ENCODE measurements around the gene F13A1.
A peak's percentile ranks its signal among the peaks of the same experiment; 100 is the strongest.

The F13A1 gene

GRCh38 chr6:6196762-6197161 lies 123.7 kb downstream of the F13A1 start:
- no peak for TF ChIP-seq CTCF (IDR thresholded peaks at IDR 0.05; ENCODE audit: extremely low read depth, insufficient read depth, missing control alignments)
- in situ Hi-C loops (cut with MboI; ENCODE audit: low pct_unique_long_range_greater_than_20kb, low sequenced_read_pairs, unreplicated experiment), result no loop called here
- DNase-seq (ENCODE audit: low spot score), result no peak

DNA sequence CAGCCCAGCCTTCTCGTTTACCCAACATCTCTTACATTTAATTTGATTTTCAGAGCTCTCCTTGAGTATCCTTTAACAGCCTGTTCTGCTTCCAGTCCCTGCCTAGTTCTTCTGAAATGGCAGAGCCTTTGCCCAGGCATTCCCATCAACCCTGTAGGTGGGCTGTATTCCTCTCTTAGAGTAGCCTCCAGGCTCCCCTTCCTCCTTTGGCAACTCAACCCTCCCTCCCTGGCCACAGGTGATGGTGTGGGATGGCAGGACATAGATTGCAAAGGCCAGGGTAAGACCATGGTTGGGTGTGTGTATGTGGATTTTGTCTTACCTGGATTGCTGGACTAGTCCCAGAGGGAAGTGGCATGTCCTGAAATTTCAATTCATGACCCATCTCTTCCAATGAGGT lies 125.4 kb downstream of the F13A1 start:
- in situ Hi-C loops (cut with MboI; ENCODE audit: low pct_unique_long_range_greater_than_20kb, low sequenced_read_pairs, unreplicated experiment), result no loop called here
- no peak for TF ChIP-seq CTCF (IDR thresholded peaks at IDR 0.05; ENCODE audit: extremely low read depth, insufficient read depth, missing control alignments)
- no peak for DNase-seq (ENCODE audit: low spot score)

- TF ChIP-seq CTCF (IDR thresholded peaks at IDR 0.05; ENCODE audit: extremely low read depth, insufficient read depth, missing control alignments), result no peak
- in situ Hi-C loops (cut with MboI; ENCODE audit: low pct_unique_long_range_greater_than_20kb, low sequenced_read_pairs, unreplicated experiment), result no loop called here
- DNase-seq (ENCODE audit: low spot score), result no peak
Measured at GRCh38 chr6:6193221-6193745, 127.2 kb downstream of the F13A1 start.

DNA sequence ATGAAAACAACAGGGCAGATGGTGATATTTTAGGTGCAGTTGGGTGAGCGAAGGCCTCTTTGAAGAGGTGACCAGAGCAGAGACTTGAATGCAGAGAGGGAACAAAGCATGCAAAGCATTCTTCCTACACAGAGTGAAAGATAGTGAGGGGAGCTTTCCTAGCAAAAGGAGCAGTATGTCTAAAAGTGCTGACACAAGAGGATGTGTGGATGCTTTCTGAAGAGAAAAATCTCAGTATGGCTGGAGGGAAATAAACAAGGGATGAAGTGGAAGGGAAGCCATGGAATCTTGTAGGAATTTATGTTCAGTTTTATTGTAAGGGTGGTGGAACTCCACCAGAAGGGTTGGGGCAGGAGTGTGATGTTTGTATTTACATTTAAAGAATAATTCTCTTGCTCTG lies 128.6 kb downstream of the F13A1 start:
- in situ Hi-C loops (cut with MboI; ENCODE audit: low pct_unique_long_range_greater_than_20kb, low sequenced_read_pairs, unreplicated experiment), result no loop called here
- no peak for TF ChIP-seq CTCF (IDR thresholded peaks at IDR 0.05; ENCODE audit: extremely low read depth, insufficient read depth, missing control alignments)
- DNase-seq (ENCODE audit: low spot score), result no peak

DNA sequence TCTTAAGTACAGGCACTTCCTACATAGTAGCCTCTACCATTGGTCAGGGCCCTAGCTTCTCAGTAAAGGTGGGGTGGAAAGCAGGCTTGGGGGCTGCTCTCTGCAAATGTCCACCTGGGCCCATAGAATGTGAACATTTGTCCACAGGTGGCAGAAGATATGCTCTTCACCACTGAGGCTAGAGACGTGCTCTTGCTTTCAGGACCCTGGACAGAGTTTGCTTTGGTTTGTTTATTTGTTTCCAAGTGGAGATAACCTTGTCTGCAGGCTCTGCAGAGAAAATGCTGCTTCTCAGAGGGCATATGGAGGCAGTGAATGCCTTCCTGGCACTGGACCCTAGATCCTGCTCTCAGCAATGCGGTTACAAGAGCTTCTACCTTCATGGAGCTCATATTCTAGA lies 129.0 kb downstream of the F13A1 start:
- in situ Hi-C loops (cut with MboI; ENCODE audit: low pct_unique_long_range_greater_than_20kb, low sequenced_read_pairs, unreplicated experiment), result no loop called here
- peak; percentile 17 for DNase-seq (ENCODE audit: low spot score)
- no peak for TF ChIP-seq CTCF (IDR thresholded peaks at IDR 0.05; ENCODE audit: extremely low read depth, insufficient read depth, missing control alignments)

DNA sequence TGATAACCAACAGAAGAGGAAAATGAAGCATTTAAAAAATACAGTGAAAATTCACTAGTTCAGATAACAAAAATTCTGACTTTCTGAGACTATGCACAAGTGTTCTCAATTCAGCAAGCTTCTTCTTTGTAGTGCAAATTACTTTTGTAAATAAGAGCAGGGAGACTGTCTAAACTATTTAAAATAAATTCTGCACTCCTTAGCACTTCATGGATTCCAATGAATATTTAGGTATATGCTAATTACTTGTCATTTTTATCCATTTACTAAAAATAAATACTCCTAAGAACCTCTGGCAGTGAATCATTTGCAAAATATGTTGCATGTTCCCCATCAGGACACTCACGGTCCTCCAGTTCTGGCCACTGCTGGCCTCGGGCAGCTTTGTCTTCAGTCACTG lies 139.8 kb downstream of the F13A1 start:
- no peak for DNase-seq (ENCODE audit: low spot score)
- TF ChIP-seq CTCF (IDR thresholded peaks at IDR 0.05; ENCODE audit: extremely low read depth, insufficient read depth, missing control alignments), result no peak
- in situ Hi-C loops (cut with MboI; ENCODE audit: low pct_unique_long_range_greater_than_20kb, low sequenced_read_pairs, unreplicated experiment), result no loop called here

Data from GM13977 (cell line).